Activated naive CD8-positive, alpha-beta T cell treated with anti-CD3 and anti-CD28 coated beads, Interleukin-2, amount 50 U/mL, for 24 hours (primary cell): ENCODE measurements around the gene TOM1L2.
"Not testable (repeated sequence)": the region's sequence is repeated elsewhere in the genome, so short reads cannot be mapped to it uniquely, and the experiment has no call there.

Source experiments
- ATAC-seq: fragments of 150-1000 bp; cut with Tn5 transposase; one replicate; pipeline ENCODE4 v1.10.0; 2021
- DNase-seq: peaks from one replicate; pipeline ENCODE4 v3.0.0; 2021
- H3K27ac Mint-ChIP-seq: one replicate; pipeline ENCODE4 v1.8.0; 2021; ENCODE audit warnings: mild to moderate bottlenecking, mixed read lengths
- H3K27me3 Mint-ChIP-seq: one replicate; pipeline ENCODE4 v1.8.0; 2021; ENCODE audit warnings: mixed read lengths
- H3K36me3 Mint-ChIP-seq: one replicate; pipeline ENCODE4 v1.8.0; 2021; ENCODE audit warnings: low read depth, mixed read lengths
- H3K4me1 Mint-ChIP-seq: one replicate; pipeline ENCODE4 v1.8.0; 2021; ENCODE audit warnings: mixed read lengths
- H3K4me3 Mint-ChIP-seq: one replicate; pipeline ENCODE4 v1.8.0; 2021; ENCODE audit warnings: mild to moderate bottlenecking, moderate library complexity, mixed read lengths
- H3K9me3 Mint-ChIP-seq: one replicate; pipeline ENCODE4 v1.8.0; 2021; ENCODE audit warnings: mixed read lengths

Gene TOM1L2

DNA sequence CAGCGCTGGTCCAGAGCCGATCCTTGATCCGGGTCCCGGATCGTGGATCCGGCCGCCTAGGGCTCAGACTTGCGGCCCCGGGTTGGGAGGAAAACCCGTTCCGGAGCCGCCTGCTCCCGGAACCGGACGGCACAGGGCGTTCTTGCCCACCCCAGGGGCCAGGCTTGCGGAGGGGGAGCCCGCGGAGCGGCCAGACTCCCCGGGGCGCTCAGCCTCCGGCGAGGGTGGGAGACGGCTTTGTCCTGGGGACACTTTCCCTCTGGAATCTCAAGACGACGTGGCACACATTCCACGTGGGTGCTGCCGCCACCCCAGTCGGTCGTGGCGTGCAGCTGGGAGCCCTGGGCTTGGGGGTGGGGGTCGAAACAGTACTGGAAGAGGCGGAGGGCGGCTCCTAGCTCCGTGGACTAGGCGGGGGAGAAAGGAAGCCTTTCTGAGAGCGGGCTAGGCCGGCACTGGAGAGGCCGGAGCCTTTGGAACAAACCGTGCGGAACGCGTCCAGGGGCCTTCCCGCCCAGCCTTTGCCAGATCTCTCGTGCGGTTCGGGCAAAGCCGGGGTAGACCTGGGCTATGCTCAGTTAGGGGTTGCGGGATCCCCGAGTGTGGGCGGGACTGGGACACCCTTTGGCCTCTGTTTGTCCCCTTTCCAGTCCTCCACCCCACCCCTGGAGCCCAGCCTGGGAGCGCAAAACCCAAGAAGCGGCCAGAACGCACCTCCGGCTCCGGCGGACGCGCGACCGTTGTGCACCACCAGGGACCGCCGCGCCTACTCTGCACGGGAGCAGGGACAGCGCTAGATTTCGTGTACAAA is 161.9 kb downstream of the TOM1L2 start:
- Mint-ChIP-seq H3K27ac (no peak overlapping the region), H3K4me1 (peaks cover 21% of the 10 kb centered on the region), H3K36me3 (peaks cover 7% of the 10 kb centered on the region), H3K27me3 (no peaks in the 10 kb centered on the region), H3K9me3 (no peaks in the 10 kb centered on the region), H3K4me3 (no peak overlapping the region)
- DNase-seq: no peak
- no peak for ATAC-seq

DNA sequence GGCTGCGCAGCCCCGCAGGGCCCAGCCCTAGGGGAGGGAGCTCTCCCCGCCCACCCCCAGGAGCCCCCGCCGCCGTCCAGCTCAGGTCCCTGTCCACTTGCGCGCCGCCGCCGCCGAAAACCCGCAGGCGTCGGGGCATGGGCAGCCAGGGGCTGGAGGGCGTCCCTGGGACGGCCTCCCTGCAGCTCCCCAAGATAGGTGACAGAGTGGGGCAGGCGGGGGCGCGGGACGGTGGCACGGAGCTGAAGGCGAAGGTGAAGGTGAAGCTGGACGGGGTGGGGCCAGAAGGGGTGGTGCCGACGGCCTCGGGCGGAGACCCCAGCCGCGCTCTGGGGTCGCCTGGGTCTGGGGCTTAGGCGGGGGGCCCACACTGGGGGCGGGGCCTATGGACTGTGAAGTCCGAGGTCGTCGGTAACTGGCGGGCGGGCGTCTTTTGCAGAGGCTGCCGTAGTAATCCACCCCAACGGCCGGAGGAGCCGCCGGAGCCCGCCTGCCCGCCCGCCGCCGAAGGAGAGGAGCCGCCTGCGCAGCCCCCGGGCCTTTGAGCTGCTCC is 162.6 kb downstream of the TOM1L2 start:
- H3K4me1 Mint-ChIP-seq: peaks cover 21% of the 10 kb centered on the region

DNA sequence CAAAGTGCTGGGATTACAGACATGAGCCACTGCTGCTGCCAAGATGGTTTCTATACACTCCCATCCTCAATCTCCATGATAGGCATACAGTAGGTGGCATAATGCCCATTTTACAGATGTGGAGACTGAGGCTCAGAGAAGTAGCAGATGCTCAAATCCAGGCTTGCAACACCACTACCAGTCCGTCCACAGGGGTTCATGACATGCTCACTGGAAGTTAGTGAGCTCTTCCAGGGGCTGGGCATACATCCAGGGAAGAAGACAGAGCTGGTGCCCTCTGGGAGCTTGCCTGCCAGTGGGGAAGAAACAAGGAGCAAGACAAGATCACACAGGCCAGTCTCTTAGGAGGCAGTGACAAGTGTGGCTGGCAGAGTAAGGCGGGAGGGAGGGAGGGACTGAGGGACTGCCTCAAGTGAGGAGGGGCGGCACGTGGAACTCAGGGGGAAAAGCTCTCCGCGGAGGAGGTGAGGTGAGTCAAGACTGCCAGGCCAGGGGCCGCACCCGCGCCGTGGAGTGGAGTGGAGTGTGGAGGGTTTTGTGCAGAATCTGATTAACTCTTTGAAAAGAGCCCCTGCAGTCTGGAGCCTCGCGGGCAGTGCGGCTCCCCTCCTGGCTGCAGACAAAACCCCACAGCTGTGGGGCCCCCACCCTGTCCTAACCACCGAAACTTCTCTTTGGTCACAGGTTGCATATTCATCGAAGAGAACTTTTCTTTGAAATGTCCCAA is 163.3 kb downstream of the TOM1L2 start:
- Mint-ChIP-seq H3K9me3 (no peaks in the 10 kb centered on the region), H3K27ac (peak overlapping the region; percentile 44), H3K27me3 (no peaks in the 10 kb centered on the region), H3K4me3 (peak overlapping the region; percentile 48), H3K4me1 (peaks cover 21% of the 10 kb centered on the region), H3K36me3 (peaks cover 9% of the 10 kb centered on the region)
- DNase-seq: peak; percentile 30
- peak; percentile 45 for ATAC-seq

More for the DNA sequence above, 162.6 kb downstream of the TOM1L2 start:
- Mint-ChIP-seq H3K36me3 (peaks cover 7% of the 10 kb centered on the region), H3K9me3 (no peaks in the 10 kb centered on the region), H3K4me3 (no peak overlapping the region), H3K27ac (no peak overlapping the region), H3K27me3 (no peaks in the 10 kb centered on the region)
- DNase-seq (no peak), ATAC-seq (no peak)

GRCh38 chr17:17808200-17808599 is 164.0 kb downstream of the TOM1L2 start:
- H3K27me3 Mint-ChIP-seq, ATAC-seq, H3K36me3 Mint-ChIP-seq, H3K27ac Mint-ChIP-seq, DNase-seq, H3K9me3 Mint-ChIP-seq, H3K4me3 Mint-ChIP-seq: not testable (repeated sequence)
- H3K4me1 Mint-ChIP-seq: peaks cover 20% of the 10 kb centered on the region

- no peak overlapping the region for H3K4me3 Mint-ChIP-seq
- H3K27me3 Mint-ChIP-seq: no peaks in the 10 kb centered on the region
- DNase-seq (no peak), ATAC-seq (no peak)
- H3K9me3 Mint-ChIP-seq: no peaks in the 10 kb centered on the region
- no peak overlapping the region for H3K27ac Mint-ChIP-seq
- peaks cover 6% of the 10 kb centered on the region for H3K36me3 Mint-ChIP-seq
- peaks cover 16% of the 10 kb centered on the region for H3K4me1 Mint-ChIP-seq
Measured at GRCh38 chr17:17807440-17807839, 164.8 kb downstream of the TOM1L2 start.

DNA sequence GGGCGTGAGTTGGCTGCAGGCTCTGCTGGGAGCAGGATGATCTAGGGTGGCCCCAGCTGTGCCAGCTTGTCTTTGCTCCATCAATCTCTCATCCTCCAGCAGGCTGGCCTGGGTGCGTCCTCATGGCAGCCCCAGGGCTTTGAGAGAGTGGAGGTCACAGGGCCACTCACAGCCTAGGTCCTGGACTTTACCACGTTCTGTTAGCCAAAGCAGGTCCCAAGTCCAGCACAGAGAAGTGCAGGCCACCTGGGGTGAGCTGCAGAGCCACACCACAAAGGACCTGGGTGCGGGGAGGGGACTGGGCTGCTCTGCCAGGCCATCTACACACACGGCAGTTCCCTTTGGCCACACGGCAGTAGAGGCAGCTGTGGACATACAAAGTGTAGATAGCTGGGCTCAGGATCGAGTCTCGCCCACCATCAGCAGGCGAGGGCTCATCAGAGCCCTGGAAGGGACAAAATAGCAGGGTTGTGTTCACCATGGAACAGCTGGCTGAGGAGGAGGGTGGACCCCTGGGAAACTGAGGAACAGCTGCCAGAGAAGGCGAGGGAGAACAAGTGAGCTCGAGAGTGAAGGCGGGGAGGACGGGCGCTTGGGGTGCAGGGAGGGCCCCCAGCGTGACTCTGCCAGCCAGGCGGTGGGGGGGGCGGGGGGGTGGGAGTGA is 165.5 kb downstream of the TOM1L2 start:
- peaks cover 6% of the 10 kb centered on the region for H3K36me3 Mint-ChIP-seq
- H3K4me1 Mint-ChIP-seq: peaks cover 12% of the 10 kb centered on the region
- DNase-seq (no peak), ATAC-seq (no peak)
- H3K27ac Mint-ChIP-seq: no peak overlapping the region
- no peaks in the 10 kb centered on the region for H3K27me3 Mint-ChIP-seq
- no peak overlapping the region for H3K4me3 Mint-ChIP-seq
- H3K9me3 Mint-ChIP-seq: no peaks in the 10 kb centered on the region

- ATAC-seq (no peak), DNase-seq (no peak)
- peaks cover 3% of the 10 kb centered on the region for H3K36me3 Mint-ChIP-seq
- no peak overlapping the region for H3K27ac Mint-ChIP-seq
- no peak overlapping the region for H3K4me3 Mint-ChIP-seq
- no peaks in the 10 kb centered on the region for H3K9me3 Mint-ChIP-seq
- H3K4me1 Mint-ChIP-seq: peaks cover 9% of the 10 kb centered on the region
- H3K27me3 Mint-ChIP-seq: no peaks in the 10 kb centered on the region
Measured at GRCh38 chr17:17806035-17806434, 166.2 kb downstream of the TOM1L2 start.

- no peak overlapping the region for H3K4me3 Mint-ChIP-seq
- peaks cover 3% of the 10 kb centered on the region for H3K36me3 Mint-ChIP-seq
- no peaks in the 10 kb centered on the region for H3K27me3 Mint-ChIP-seq
- DNase-seq (no peak), ATAC-seq (no peak)
- H3K9me3 Mint-ChIP-seq: no peaks in the 10 kb centered on the region
- no peak overlapping the region for H3K27ac Mint-ChIP-seq
- peaks cover 9% of the 10 kb centered on the region for H3K4me1 Mint-ChIP-seq
Measured at GRCh38 chr17:17805575-17805974, 166.6 kb downstream of the TOM1L2 start.

DNA sequence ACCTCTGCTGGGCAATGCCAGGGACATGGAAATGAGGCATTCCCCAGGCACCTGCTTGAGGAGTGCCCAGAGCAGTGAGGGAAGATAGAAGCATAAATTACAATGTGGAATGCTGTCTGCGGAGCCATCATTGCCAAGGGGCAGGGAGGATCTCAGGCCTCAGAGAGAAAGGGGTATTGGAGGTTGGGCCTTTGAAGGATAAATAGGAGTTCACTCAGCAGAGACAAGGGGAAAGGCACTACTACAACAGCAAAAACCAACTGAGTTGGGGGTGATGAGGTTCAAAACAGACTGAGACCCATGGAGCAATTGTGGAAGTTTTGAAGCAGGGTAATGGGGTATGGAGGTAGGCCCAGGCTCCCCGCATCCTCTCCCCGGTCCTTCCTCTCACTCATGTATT is 168.2 kb downstream of the TOM1L2 start:
- Mint-ChIP-seq H3K36me3 (peaks cover 3% of the 10 kb centered on the region), H3K27ac (no peak overlapping the region), H3K4me1 (peaks cover 6% of the 10 kb centered on the region), H3K27me3 (no peaks in the 10 kb centered on the region), H3K4me3 (no peak overlapping the region), H3K9me3 (no peaks in the 10 kb centered on the region)
- ATAC-seq (no peak), DNase-seq (no peak)

- ATAC-seq (no peak), DNase-seq (no peak)
- Mint-ChIP-seq H3K27me3 (no peaks in the 10 kb centered on the region), H3K4me3 (no peak overlapping the region), H3K9me3 (no peaks in the 10 kb centered on the region), H3K36me3 (peaks cover 7% of the 10 kb centered on the region), H3K27ac (no peak overlapping the region), H3K4me1 (no peaks in the 10 kb centered on the region)
Measured at GRCh38 chr17:17801800-17802481, 170.3 kb downstream of the TOM1L2 start.

DNA sequence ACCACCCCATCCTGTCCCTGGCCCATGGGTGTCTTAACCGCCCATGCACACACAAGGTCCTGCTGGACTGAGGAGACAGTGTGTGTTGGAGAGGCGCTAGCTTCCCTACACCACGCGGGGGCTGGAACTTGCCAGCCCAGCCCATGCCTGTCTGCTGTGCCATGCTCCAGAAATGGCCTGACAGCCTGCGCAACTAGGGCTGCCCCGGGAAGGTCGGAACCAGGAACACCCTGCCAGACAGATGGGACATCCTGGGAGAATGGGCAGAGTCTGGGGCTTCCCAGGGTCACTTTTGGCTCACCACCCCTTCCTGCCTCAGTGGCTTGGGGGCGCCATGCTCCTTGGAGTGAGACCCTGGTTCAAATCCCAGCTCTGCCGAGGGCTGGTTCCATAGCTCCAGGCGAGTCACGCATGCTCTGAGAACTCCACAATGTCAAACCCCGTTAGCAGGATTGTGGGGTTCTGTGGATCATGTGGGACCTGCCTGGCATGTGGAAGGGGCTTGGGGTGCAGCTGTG is 171.6 kb downstream of the TOM1L2 start:
- H3K27ac Mint-ChIP-seq: no peak overlapping the region
- H3K9me3 Mint-ChIP-seq: no peaks in the 10 kb centered on the region
- H3K4me1 Mint-ChIP-seq: no peaks in the 10 kb centered on the region
- ATAC-seq (no peak), DNase-seq (no peak)
- H3K4me3 Mint-ChIP-seq: no peak overlapping the region
- no peaks in the 10 kb centered on the region for H3K27me3 Mint-ChIP-seq
- H3K36me3 Mint-ChIP-seq: peaks cover 7% of the 10 kb centered on the region

- H3K9me3 Mint-ChIP-seq: no peaks in the 10 kb centered on the region
- no peak for ATAC-seq
- H3K27me3 Mint-ChIP-seq: no peaks in the 10 kb centered on the region
- H3K36me3 Mint-ChIP-seq: peaks cover 9% of the 10 kb centered on the region
- no peak for DNase-seq
- no peak overlapping the region for H3K4me3 Mint-ChIP-seq
- no peak overlapping the region for H3K27ac Mint-ChIP-seq
- H3K4me1 Mint-ChIP-seq: peaks cover 4% of the 10 kb centered on the region
Measured at GRCh38 chr17:17798573-17799255, 173.5 kb downstream of the TOM1L2 start.

DNA sequence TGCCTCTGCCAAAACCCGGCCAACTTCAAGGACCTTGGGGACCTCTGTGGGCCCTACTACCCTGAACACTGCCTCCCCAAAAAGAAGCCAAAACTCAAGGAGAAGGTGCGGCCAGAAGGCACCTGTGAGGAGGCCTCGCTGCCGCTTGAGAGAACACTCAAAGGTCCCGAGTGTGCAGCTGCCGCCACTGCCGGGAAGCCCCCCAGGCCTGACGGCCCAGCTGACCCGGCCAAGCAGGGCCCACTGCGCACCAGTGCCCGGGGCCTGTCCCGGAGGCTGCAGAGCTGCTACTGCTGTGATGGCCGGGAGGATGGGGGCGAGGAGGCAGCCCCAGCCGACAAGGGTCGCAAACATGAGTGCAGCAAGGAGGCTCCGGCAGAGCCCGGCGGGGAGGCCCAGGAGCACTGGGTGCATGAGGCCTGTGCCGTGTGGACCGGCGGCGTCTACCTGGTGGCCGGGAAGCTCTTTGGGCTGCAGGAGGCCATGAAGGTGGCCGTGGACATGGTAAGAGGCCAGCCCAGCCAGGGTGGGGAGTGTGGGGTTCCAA is 174.1 kb downstream of the TOM1L2 start:
- Mint-ChIP-seq H3K4me3 (no peak overlapping the region), H3K27ac (no peak overlapping the region), H3K9me3 (no peaks in the 10 kb centered on the region), H3K36me3 (peaks cover 9% of the 10 kb centered on the region), H3K4me1 (peaks cover 8% of the 10 kb centered on the region), H3K27me3 (no peaks in the 10 kb centered on the region)
- ATAC-seq (no peak), DNase-seq (no peak)
